K562 (cell line): ENCODE results near the gene PRKAG2. TPM values are rescaled to one million over a fixed set of nuclear protein-coding genes. Genes with fewer than 3 reads are reported as not detected.

ENCODE experiments used
- ATAC-seq: fragments of 200-7000 bp; cut with Tn5 transposase; 3 replicates; pipeline ENCODE4 v1.9.1; 2020; ENCODE audit warnings: moderate library complexity
- BruUV-seq: library from RNA; stranded (reverse); fragments of 400-500 nt; replicated peaks from 2 replicates; lab custom pipeline; 2021; lab: Mats Ljungman, UMichigan
- CTCF ChIA-PET: fragments of 300-600 bp; formaldehyde crosslinking; extraction: SDS; loops from one replicate; lab custom pipeline; 2021; ENCODE audit warnings: low intra/inter-chr PET ratio; lab: Yijun Ruan, JAX
- POLR2A ChIA-PET: fragments of 300-600, 350-650 bp; sonication (Branson Sonifier 250); formaldehyde crosslinking; extraction: SDS; loops from one replicate; lab custom pipeline; 2021; ENCODE audit warnings: antibody characterized with exemption, inconsistent platforms; lab: Yijun Ruan, JAX
- DNase-seq, 4 experiments: peaks; one replicate each; pipeline versions ENCODE4 v3.0.0 to v3.0.0-alpha.2; 2011 to 2018; ENCODE audit warnings: low spot score in 3 of 4, mixed read lengths in 3 of 4; ENCODE audit errors: extremely low read depth in 1 of 4
- FAIRE-seq: peaks from 2 replicates; lab custom pipeline; 2011; peaks lifted over from hg19 to GRCh38; lab: Jason Lieb, UNC
- H2AFZ ChIP-seq: 2 replicates; pipeline ENCODE4 v1.6.0; 2011; ENCODE audit warnings: low read depth, low read length, control low read depth, inconsistent platforms
- H3K27ac ChIP-seq: fragments of 200-600 bp; 3 replicates; pipeline ENCODE4 v1.8.0; 2011; ENCODE audit warnings: low read depth, mild to moderate bottlenecking, control low read depth, inconsistent platforms, low read length, moderate library complexity, mixed read lengths; ENCODE audit errors: extremely low read depth
- H3K27me3 ChIP-seq, 2 experiments: fragments of 300-600 bp in 1 of 2; 2 replicates in 1 of 2; 3 replicates in 1 of 2; pipeline versions ENCODE4 v1.6.0 to v1.8.0; 2011; ENCODE audit warnings: inconsistent platforms in 2 of 2, low read length in 2 of 2, mild to moderate bottlenecking in 1 of 2, mixed read lengths in 1 of 2, moderate library complexity in 1 of 2; ENCODE audit not compliant: control insufficient read depth in 2 of 2, insufficient read depth in 2 of 2
- H3K36me3 ChIP-seq: fragments of 300-600 bp; 3 replicates; pipeline ENCODE4 v1.8.0; 2011; ENCODE audit warnings: mild to moderate bottlenecking, low read length, inconsistent platforms; ENCODE audit not compliant: control insufficient read depth, insufficient read depth
- H3K4me1 ChIP-seq, 2 experiments: fragments of 200-600 bp in 1 of 2; replicated peaks in 1 of 2; 2 replicates in 1 of 2; 3 replicates in 1 of 2; pipeline versions ENCODE4 v1.5.1 to v1.8.0; 2011; ENCODE audit warnings: inconsistent platforms in 2 of 2, low read length in 2 of 2, mild to moderate bottlenecking in 1 of 2, mixed read lengths in 1 of 2, moderate library complexity in 1 of 2; ENCODE audit not compliant: control insufficient read depth in 2 of 2, insufficient read depth in 2 of 2
- H3K4me2 ChIP-seq: 2 replicates; pipeline ENCODE4 v1.6.1; 2011; ENCODE audit warnings: low read length, control low read depth, inconsistent platforms, mixed read lengths; ENCODE audit not compliant: insufficient read depth
- H3K4me3 ChIP-seq: fragments of 200-600 bp; sonication (generic), shearing (Covaris generic); 2 replicates; pipeline ENCODE4 v1.5.1; 2016; ENCODE audit warnings: control low read depth, inconsistent platforms
- H3K79me2 ChIP-seq: fragments of 200-600 bp; 3 replicates; pipeline ENCODE4 v1.8.0; 2011; ENCODE audit warnings: low read length, inconsistent platforms; ENCODE audit not compliant: control insufficient read depth, insufficient read depth
- H3K9ac ChIP-seq, 2 experiments: 2 replicates each; pipeline versions ENCODE4 v1.6.0 to v1.6.1; 2011; ENCODE audit warnings: low read depth in 2 of 2, low read length in 2 of 2, control low read depth in 1 of 2, inconsistent platforms in 1 of 2, mild to moderate bottlenecking in 1 of 2, mixed read lengths in 1 of 2; ENCODE audit not compliant: insufficient read depth in 1 of 2
- H3K9me1 ChIP-seq: one replicate; pipeline ENCODE4 v1.6.0; 2011; ENCODE audit warnings: inconsistent platforms, mild to moderate bottlenecking, low read length, moderate library complexity; ENCODE audit not compliant: control insufficient read depth, insufficient read depth
- H3K9me3 ChIP-seq: replicated peaks from 2 replicates; pipeline ENCODE4 v1.5.1; 2011; ENCODE audit warnings: low read depth, low read length, inconsistent platforms; ENCODE audit not compliant: control insufficient read depth, insufficient read depth
- H4K20me1 ChIP-seq: replicated peaks from 2 replicates; pipeline ENCODE4 v1.6.1; 2011; ENCODE audit warnings: low read length, inconsistent platforms, mixed read lengths; ENCODE audit not compliant: control insufficient read depth, insufficient read depth
- AFF4 ChIP-seq: sonication (generic); formaldehyde crosslinking; IDR thresholded peaks from 2 replicates; pipeline ENCODE4 v1.8.0; 2023; ENCODE audit warnings: mild to moderate bottlenecking, missing genetic modification reagents
- ARID1B ChIP-seq: fragments of 450-650 bp; IDR thresholded peaks from 2 replicates; pipeline ENCODE4 v1.6.1; 2016; ENCODE audit warnings: antibody characterized with exemption, mild to moderate bottlenecking, inconsistent platforms
- ELK3 ChIP-seq: fragments of 450-650 bp; formaldehyde crosslinking; IDR thresholded peaks from 2 replicates; pipeline ENCODE4 v1.4.0; 2020; ENCODE audit warnings: mild to moderate bottlenecking
- IRF1 ChIP-seq: sonication (generic); formaldehyde crosslinking; IDR thresholded peaks from 2 replicates; pipeline ENCODE4 v1.8.0; 2022; ENCODE audit warnings: missing genetic modification reagents, mild to moderate bottlenecking, borderline replicate concordance
- MCM5 ChIP-seq: fragments of 450-650 bp; IDR thresholded peaks from 2 replicates; pipeline ENCODE4 v1.6.1; 2016; ENCODE audit warnings: low read depth
- MNT ChIP-seq, 2 experiments: fragments of 450-650 bp; conservative IDR thresholded peaks; 2 replicates each; pipeline ENCODE4 v1.6.1; 2017; ENCODE audit warnings: mild to moderate bottlenecking in 2 of 2, moderate library complexity in 2 of 2
- TBP ChIP-seq: optimal IDR thresholded peaks from 2 replicates; pipeline ENCODE3; 2011; ENCODE audit warnings: low read depth, low read length, improper control_type of control experiment
- ZFP36 ChIP-seq: fragments of 150-350 bp; IDR thresholded peaks from 2 replicates; pipeline ENCODE4 v1.6.1; 2018; ENCODE audit warnings: low read length, low read depth; ENCODE audit not compliant: partially characterized antibody
- ZNF143 ChIP-seq: sonication (generic); formaldehyde crosslinking; IDR thresholded peaks from 2 replicates; pipeline ENCODE4 v1.9.0; 2022; ENCODE audit warnings: mild to moderate bottlenecking, missing genetic modification reagents
- ZNF518B ChIP-seq: fragments of 250-450 bp; sonication (Bioruptor Pico); IDR thresholded peaks from 2 replicates; pipeline ENCODE4 v1.5.0; 2021; ENCODE audit warnings: mild to moderate bottlenecking, moderate library complexity
- WGBS: fragments of 100-300 bp; shearing (Covaris generic); methylation state at CpG from one replicate; pipeline ENCODE4 v1.1.6; 2016; ENCODE audit warnings: low coverage, mixed read lengths; ENCODE audit not compliant: insufficient coverage; ENCODE audit errors: missing lambda C conversion rate; 5-methylcytosine and 5-hydroxymethylcytosine counted together
- in situ Hi-C: fragments of 300-500 bp; cut with MboI; formaldehyde crosslinking; loops from 4 replicates; pipeline ENCODE4 v1.15.0; 2018; ENCODE audit warnings: inconsistent platforms, mixed read lengths
- intact Hi-C: fragments of 100-400 bp; cut with micrococcal nuclease; formaldehyde crosslinking; loops from 2 replicates; pipeline ENCODE4 v1.14.2; 2022
- polyA plus RNA-seq, 8 experiments: library from polyadenylated mRNA; depleted of rRNA in 4 of 8; stranded (reverse) in 5 of 8; unstranded in 3 of 8; fragments of >200 nt; fragmentation: Nextera tagmentation in 2 of 8; fragmentation: Illumina TruSeq in 1 of 8; extraction: Ambion mirVana in 2 of 8; extraction: Trizol in 1 of 8; gene quantifications; 2 replicates each; pipeline versions ENCODE4 v1.2.1 to v1.2.3, GENCODE V29; 2011 to 2014; ENCODE audit warnings: inconsistent platforms in 1 of 8, missing spikeins in 1 of 8
- total RNA-seq, 7 experiments: library from RNA; depleted of rRNA in 6 of 7; stranded (reverse); fragments of >200 nt in 6 of 7; fragmentation: Illumina TruSeq in 2 of 7; extraction: Trizol in 2 of 7; gene quantifications; 2 replicates each; pipeline versions ENCODE4 v1.2.1 to v1.2.3, GENCODE V29; 2011 to 2021; ENCODE audit warnings: low replicate concordance in 1 of 7

Gene PRKAG2
- total and polyA plus RNA-seq, 9 of the 15 experiments (the other 6 are each of a cell fraction or from before 2014, with no cell fraction given): 0.99 to 5.6 (median 3.3) TPM

GRCh38 chr7:151704299-151704959 is 172.5 kb downstream of the PRKAG2 start:
- WGBS: 10% methylated on average over 15 of the region's 15 CpGs
- no peak overlapping the region for H3K4me3 ChIP-seq
- peaks cover 6% of the 10 kb centered on the region for H3K9me3 ChIP-seq
- no peaks in the 10 kb centered on the region for H3K36me3 ChIP-seq
- H3K27ac ChIP-seq: no peak overlapping the region
- ChIA-PET CTCF (no interaction called here), POLR2A (no interaction called here)
- H3K79me2 ChIP-seq: no peaks in the 10 kb centered on the region
- in situ Hi-C loops: no loop called here
- no peaks in the 10 kb centered on the region; a peak in 1 of 5 replicates for H3K4me1 ChIP-seq
- H3K9ac ChIP-seq: no peak overlapping the region
- BruUV-seq: no TSS peak
- FAIRE-seq (no peak), DNase-seq (no peak), ATAC-seq (no peak)
- H4K20me1 ChIP-seq: 0 out of 2 replicates have a peak, but pooled peaks cover 3% of the 10 kb centered on the region
- H3K27me3 ChIP-seq: peaks cover 57 to 91% of the 10 kb centered on the region in 2 experiments
- no peaks in the 10 kb centered on the region for H3K9me1 ChIP-seq
- no peak overlapping the region for H3K4me2 ChIP-seq
- H2AFZ ChIP-seq: no peak overlapping the region
- intact Hi-C loops: loop anchor here (2.0 kb wide), 1 partner anchor 78 kb away; no protein-coding TSS in a partner anchor
- TF ChIP-seq MNT (conservative IDR thresholded peaks at IDR 0.05): no peak
- no peak for TF ChIP-seq TBP
- no peak for TF ChIP-seq ZFP36
- TF ChIP-seq ELK3 (CRISPR knock-in tag): no peak
- no peak for TF ChIP-seq ZNF143 (CRISPR knock-in tag)
- no peak for TF ChIP-seq ARID1B
- TF ChIP-seq ZNF518B: no peak
- no peak for TF ChIP-seq MCM5
- no peak for TF ChIP-seq IRF1 (CRISPR knock-in tag)
- no peak for TF ChIP-seq AFF4 (CRISPR knock-in tag)
